Astrocyte of the spinal cord (primary cell): Measurements from ENCODE around the gene GOLGA7B.

ENCODE experiments used
- DNase-seq: peaks from one replicate; pipeline ENCODE4 v3.0.0; 2011; ENCODE audit warnings: low read depth, low spot score
- H3K4me3 ChIP-seq: 2 replicates; pipeline ENCODE4 v1.5.1; 2011; ENCODE audit warnings: low read depth, mild to moderate bottlenecking, low read length, moderate library complexity
- in situ Hi-C: cut with HindIII; loops from 2 replicates; pipeline ENCODE4 v1.10.0; 2017; ENCODE audit warnings: low sequenced_read_pairs
- TF ChIP-seq, protein P1 (sequence below): IDR thresholded peaks from 2 replicates; pipeline ENCODE4 v1.5.1; 2012; ENCODE audit warnings: low read depth, mild to moderate bottlenecking, low read length, inconsistent platforms

The GOLGA7B gene

GRCh38 chr10:97882142-97883091 is 32.8 kb downstream of the GOLGA7B start:
- no peak overlapping the region for H3K4me3 ChIP-seq
- in situ Hi-C loops, result no loop called here
- DNase-seq, result peak; percentile 89
- TF ChIP-seq, protein P1, sequence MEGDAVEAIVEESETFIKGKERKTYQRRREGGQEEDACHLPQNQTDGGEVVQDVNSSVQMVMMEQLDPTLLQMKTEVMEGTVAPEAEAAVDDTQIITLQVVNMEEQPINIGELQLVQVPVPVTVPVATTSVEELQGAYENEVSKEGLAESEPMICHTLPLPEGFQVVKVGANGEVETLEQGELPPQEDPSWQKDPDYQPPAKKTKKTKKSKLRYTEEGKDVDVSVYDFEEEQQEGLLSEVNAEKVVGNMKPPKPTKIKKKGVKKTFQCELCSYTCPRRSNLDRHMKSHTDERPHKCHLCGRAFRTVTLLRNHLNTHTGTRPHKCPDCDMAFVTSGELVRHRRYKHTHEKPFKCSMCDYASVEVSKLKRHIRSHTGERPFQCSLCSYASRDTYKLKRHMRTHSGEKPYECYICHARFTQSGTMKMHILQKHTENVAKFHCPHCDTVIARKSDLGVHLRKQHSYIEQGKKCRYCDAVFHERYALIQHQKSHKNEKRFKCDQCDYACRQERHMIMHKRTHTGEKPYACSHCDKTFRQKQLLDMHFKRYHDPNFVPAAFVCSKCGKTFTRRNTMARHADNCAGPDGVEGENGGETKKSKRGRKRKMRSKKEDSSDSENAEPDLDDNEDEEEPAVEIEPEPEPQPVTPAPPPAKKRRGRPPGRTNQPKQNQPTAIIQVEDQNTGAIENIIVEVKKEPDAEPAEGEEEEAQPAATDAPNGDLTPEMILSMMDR, result no peak

DNA sequence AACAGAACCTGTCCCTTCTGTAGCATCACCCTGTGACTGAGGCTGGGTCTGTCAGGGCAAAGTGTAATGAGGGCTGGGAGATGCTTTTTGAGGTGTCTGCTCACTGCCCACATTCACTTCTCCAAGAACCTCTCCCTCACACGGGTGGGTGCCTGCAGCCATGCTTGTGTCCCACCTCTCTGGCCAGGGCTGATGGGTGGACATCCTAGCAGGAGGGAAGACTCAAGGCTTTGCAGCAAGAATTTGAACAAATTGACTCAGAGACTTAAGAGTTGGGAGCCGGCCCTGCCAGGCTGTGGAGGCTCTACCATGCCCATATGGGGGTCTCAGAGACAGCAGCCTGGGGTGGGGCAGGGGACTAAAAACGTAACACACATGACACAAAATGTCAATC is 33.4 kb downstream of the GOLGA7B start:
- TF ChIP-seq, protein P1, result no peak
- in situ Hi-C loops, result no loop called here
- H3K4me3 ChIP-seq, result no peak overlapping the region
- DNase-seq, result no peak

GRCh38 chr10:97886286-97886685 is 36.6 kb downstream of the GOLGA7B start:
- in situ Hi-C loops, result no loop called here
- TF ChIP-seq, protein P1, result no peak
- no peak for DNase-seq

GRCh38 chr10:97887399-97887798 is 37.8 kb downstream of the GOLGA7B start:
- in situ Hi-C loops, result no loop called here
- TF ChIP-seq, protein P1, result no peak
- no peak for DNase-seq
- no peak overlapping the region for H3K4me3 ChIP-seq

More at GRCh38 chr10:97886286-97886685, 36.6 kb downstream of the GOLGA7B start:
- no peak overlapping the region for H3K4me3 ChIP-seq

DNA sequence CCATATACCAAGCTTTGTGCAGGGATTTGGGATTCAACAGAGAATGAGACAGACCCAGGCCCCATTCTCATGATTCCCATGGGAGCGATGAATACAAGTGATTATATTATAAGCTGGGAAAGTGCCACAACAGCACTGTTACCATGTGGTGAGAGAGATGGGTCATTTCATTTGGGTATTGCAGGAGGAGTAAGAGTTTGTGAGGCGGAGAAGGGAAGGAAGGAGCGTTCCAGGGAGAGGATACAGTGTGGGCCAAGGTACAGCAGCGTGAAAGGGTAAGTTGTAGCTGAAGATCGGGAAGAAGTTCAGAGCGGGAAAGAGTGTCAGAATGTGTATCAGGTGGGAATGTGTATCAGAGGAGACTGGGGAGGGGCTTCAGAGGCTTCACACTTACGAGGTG is 38.5 kb downstream of the GOLGA7B start:
- in situ Hi-C loops, result no loop called here
- H3K4me3 ChIP-seq, result no peak overlapping the region
- no peak for DNase-seq
- TF ChIP-seq, protein P1, result no peak

DNA sequence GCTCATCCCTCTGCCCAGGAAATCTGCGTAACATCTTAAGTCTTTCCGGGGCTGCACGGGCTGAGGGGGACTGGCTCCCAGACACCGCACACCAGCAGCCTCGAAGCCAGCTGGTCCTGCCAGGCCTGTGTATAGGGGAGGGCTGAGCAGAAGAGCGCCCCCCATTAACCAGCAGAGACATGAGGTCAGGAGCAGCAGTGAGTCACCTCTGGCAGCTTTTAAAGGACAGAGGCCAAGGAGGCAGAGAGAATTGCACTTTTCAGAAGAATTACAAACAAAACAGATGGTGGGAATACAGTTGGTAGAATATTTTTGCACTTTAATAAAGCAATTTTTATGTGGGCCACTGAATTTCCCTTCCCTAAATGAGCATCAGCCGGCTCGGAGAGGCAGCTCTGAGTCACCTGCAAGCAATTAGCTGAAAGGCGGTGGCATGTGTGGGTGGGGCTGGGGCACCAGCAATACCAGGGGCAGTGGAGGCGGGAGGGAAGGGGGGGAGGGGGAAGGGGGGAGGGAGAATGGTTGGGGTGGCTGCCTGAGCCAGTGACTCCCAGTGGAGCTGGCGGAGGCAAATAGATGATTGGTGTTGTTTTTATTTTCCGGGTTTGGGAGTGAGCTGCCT is 39.1 kb downstream of the GOLGA7B start:
- H3K4me3 ChIP-seq, result no peak overlapping the region
- TF ChIP-seq, protein P1, result no peak
- peak; percentile 56 for DNase-seq
- in situ Hi-C loops, result no loop called here
